Ishikawa (cell line): ENCODE data around the gene TBKBP1.

ENCODE experiments used
- CEBPB ChIP-seq: IDR thresholded peaks from 2 replicates; pipeline ENCODE4 v1.6.1; 2012
- CREB1 ChIP-seq: IDR thresholded peaks from 2 replicates; pipeline ENCODE4 v1.6.1; 2012; ENCODE audit warnings: low read depth
- EGR1 ChIP-seq: IDR thresholded peaks from 2 replicates; pipeline ENCODE4 v1.6.1; 2012
- EP300 ChIP-seq: IDR thresholded peaks from 2 replicates; pipeline ENCODE4 v1.6.1; 2012; ENCODE audit warnings: borderline replicate concordance
- FOXM1 ChIP-seq: IDR thresholded peaks from 2 replicates; pipeline ENCODE4 v1.6.1; 2012; ENCODE audit warnings: low read depth, borderline replicate concordance
- NFIC ChIP-seq: IDR thresholded peaks from 2 replicates; pipeline ENCODE4 v1.6.1; 2012
- RAD21 ChIP-seq: IDR thresholded peaks from 2 replicates; pipeline ENCODE4 v1.6.1; 2012; ENCODE audit warnings: low read depth
- TAF1 ChIP-seq: IDR thresholded peaks from 2 replicates; pipeline ENCODE4 v1.6.1; 2012; ENCODE audit warnings: low read depth, mild to moderate bottlenecking
- TCF12 ChIP-seq: IDR thresholded peaks from 2 replicates; pipeline ENCODE4 v1.6.1; 2012; ENCODE audit warnings: low read depth
- TEAD4 ChIP-seq: IDR thresholded peaks from 2 replicates; pipeline ENCODE4 v1.6.1; 2012
- YY1 ChIP-seq: IDR thresholded peaks from 2 replicates; pipeline ENCODE4 v1.6.1; 2012; ENCODE audit warnings: low read depth
- ZBTB7A ChIP-seq: IDR thresholded peaks from 2 replicates; pipeline ENCODE4 v1.6.1; 2012; ENCODE audit warnings: low read depth
- TF ChIP-seq, protein P1 (sequence below): IDR thresholded peaks from 2 replicates; pipeline ENCODE4 v1.6.1; 2012; ENCODE audit warnings: low read depth, mild to moderate bottlenecking
- TF ChIP-seq, protein P2 (sequence below): IDR thresholded peaks from 2 replicates; pipeline ENCODE4 v1.6.1; 2012
- TF ChIP-seq, protein P3 (sequence below): IDR thresholded peaks from 2 replicates; pipeline ENCODE4 v1.6.1; 2012

TBKBP1 gene

DNA sequence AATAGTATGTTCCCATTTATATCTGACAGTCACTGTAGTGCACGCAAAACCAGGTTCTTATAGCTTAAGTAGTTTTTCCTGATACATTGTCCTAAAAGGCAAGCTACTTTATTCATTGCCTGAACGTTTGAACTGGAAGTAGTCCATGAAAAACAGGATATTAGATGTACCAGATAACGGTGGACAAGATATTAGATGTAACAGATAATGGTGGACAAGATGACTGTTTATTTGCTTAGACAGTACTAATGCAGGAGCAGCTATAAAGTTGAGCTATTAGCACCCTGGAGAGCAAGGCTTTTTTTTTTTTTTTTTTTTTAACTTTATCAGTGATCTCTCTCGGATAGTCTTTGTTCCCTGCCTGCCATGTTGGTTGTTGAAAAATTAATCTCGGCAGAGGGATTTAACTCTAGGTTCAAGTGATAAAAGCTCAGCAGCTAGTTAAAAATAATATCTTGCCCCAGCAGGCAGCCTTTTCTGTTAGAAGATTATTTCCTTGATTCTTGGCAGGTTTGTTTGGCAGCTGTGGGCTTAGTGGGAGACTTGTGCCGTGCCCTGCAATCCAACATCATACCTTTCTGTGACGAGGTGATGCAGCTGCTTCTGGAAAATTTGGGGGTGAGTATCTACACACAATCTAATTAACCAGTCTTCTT lies 17.3 kb upstream of the TBKBP1 start:
- TF ChIP-seq EP300 (no peak), RAD21 (no peak), TAF1 (no peak), ZBTB7A (no peak), FOXM1 (no peak), EGR1 (no peak), YY1 (no peak), NFIC (no peak)
- TF ChIP-seq, protein P1, sequence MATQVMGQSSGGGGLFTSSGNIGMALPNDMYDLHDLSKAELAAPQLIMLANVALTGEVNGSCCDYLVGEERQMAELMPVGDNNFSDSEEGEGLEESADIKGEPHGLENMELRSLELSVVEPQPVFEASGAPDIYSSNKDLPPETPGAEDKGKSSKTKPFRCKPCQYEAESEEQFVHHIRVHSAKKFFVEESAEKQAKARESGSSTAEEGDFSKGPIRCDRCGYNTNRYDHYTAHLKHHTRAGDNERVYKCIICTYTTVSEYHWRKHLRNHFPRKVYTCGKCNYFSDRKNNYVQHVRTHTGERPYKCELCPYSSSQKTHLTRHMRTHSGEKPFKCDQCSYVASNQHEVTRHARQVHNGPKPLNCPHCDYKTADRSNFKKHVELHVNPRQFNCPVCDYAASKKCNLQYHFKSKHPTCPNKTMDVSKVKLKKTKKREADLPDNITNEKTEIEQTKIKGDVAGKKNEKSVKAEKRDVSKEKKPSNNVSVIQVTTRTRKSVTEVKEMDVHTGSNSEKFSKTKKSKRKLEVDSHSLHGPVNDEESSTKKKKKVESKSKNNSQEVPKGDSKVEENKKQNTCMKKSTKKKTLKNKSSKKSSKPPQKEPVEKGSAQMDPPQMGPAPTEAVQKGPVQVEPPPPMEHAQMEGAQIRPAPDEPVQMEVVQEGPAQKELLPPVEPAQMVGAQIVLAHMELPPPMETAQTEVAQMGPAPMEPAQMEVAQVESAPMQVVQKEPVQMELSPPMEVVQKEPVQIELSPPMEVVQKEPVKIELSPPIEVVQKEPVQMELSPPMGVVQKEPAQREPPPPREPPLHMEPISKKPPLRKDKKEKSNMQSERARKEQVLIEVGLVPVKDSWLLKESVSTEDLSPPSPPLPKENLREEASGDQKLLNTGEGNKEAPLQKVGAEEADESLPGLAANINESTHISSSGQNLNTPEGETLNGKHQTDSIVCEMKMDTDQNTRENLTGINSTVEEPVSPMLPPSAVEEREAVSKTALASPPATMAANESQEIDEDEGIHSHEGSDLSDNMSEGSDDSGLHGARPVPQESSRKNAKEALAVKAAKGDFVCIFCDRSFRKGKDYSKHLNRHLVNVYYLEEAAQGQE = no peak
- TF ChIP-seq, protein P2, sequence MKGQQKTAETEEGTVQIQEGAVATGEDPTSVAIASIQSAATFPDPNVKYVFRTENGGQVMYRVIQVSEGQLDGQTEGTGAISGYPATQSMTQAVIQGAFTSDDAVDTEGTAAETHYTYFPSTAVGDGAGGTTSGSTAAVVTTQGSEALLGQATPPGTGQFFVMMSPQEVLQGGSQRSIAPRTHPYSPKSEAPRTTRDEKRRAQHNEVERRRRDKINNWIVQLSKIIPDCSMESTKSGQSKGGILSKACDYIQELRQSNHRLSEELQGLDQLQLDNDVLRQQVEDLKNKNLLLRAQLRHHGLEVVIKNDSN = no peak

DNA sequence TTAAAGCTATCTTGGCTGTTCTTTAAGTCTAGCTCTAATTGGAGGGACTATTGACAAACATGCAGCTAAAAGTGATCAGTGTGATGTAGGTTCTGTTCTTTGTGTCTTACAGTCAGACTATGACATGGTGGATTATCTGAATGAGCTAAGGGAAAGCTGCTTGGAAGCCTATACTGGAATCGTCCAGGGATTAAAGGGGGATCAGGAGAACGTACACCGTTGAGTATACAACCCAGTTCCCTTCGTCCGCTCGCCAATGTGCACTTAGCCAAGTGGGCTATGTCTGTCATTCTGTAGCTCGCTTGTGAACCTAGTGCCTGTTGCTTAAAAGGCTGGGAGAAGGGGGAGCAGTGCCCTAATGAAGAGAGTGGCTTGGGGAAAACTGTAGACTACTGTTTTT lies 15.8 kb upstream of the TBKBP1 start:
- TF ChIP-seq RAD21 (no peak), TAF1 (no peak), ZBTB7A (no peak), FOXM1 (no peak), YY1 (no peak), EP300 (no peak), CREB1 (no peak), EGR1 (no peak), CEBPB (no peak), TEAD4 (no peak), TCF12 (no peak), NFIC (no peak)
- TF ChIP-seq, protein P3, sequence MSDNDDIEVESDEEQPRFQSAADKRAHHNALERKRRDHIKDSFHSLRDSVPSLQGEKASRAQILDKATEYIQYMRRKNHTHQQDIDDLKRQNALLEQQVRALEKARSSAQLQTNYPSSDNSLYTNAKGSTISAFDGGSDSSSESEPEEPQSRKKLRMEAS = no peak
- TF ChIP-seq, protein P1 = no peak
- TF ChIP-seq, protein P2 = no peak

DNA sequence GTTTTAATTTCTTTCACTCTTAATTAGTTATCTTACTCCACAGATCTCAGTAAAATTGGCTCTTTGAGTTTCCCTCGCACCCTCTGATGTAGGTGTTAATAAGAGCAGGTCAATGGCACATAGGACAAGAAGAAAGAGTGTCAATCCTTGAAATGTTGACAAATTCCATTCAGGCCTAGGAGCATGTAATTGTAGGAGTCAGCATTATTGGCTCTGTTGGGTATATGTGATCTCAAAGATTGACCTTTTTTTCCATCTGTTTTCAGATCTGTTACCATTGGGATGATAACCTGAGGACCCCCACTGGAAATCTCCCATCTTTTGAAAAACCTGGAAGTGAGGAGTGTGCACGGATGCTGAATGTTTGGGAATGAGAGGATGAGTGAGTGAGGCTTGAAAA lies 11.8 kb upstream of the TBKBP1 start:
- TF ChIP-seq ZBTB7A = no peak
- TF ChIP-seq, protein P1 = no peak
- TF ChIP-seq FOXM1 = no peak
- TF ChIP-seq YY1 = no peak
- TF ChIP-seq, protein P2 = no peak
- TF ChIP-seq, protein P3 = no peak
- no peak for TF ChIP-seq EP300
- TF ChIP-seq CEBPB = no peak

DNA sequence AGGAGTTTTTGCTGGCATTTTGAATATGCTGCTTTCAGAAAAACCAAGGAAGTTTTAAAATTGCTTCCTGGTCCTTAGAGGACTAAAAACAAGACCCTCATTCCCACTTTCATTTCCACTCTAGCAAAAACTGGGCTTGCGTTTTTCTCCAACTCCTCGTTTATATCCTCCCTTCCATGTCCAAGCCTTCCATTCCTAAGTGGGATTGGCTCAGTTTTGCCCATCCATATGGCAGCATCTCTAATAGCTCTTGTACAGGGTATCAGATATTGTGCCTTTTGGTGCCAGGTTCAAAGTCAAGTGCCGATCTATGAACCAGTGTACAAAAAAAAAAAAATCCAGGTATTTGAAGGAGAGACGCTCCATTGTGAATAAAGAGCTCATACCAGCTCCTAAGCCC lies 9.9 kb upstream of the TBKBP1 start:
- no peak for TF ChIP-seq YY1
- TF ChIP-seq, protein P3 = no peak
